GM23248 (cell line): ENCODE measurements around the gene PSD4.

Experiments
- EZH2 ChIP-seq: fragments of 200-600 bp; sonication (generic); IDR thresholded peaks from 2 replicates; pipeline ENCODE4 v1.6.1; 2018; ENCODE audit warnings: antibody characterized with exemption, mild to moderate bottlenecking; ENCODE audit not compliant: insufficient read depth, poor library complexity, severe bottlenecking
- EZH2phosphoT487 ChIP-seq: fragments of 200-600 bp; sonication (generic); IDR thresholded peaks from 2 replicates; pipeline ENCODE4 v1.6.1; 2018; ENCODE audit warnings: antibody characterized with exemption, moderate library complexity, mild to moderate bottlenecking, low read depth; ENCODE audit not compliant: insufficient read depth

DNA sequence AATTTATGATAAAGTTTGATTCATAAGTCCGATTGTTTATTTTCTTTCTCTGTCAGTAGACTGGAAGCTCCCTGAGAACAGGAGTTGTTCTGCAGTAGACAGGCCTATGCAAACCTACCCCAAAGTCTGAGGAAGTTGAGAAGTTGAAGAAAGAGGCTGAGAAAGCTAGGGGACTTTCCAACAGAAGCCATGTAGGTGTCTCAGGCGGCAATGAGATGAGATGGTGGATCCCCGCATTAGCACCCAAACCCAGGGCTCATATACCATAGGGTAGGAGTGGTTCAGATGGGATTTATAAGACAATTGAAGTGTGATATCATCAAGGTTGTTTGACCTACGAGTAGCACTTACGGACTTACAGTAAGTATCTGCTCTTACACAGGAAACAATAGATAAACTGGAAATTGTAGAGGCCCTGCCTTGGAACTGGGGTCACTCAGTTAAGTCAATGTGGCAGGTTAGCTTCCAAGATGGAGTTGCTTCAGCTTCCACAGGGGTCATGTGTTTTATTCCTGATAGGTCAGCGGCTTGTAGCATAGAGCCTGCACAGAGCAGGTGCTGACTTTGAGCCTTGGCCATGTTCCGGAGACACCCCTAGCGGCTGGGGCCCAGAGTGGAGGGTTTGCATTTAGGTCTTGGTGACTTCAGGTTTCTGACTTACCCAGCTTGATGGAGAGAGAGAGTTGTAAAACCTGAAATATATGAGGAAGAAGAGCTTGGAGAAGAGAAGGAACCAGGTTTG, 2.3 kb upstream of the PSD4 start:
- TF ChIP-seq EZH2: no peak
- no peak for TF ChIP-seq EZH2phosphoT487
